Karpas-422 (cell line): ENCODE results near the gene PLAC1. TPM values are rescaled to one million over a fixed set of nuclear protein-coding genes. Genes with fewer than 3 reads are reported as not detected.

Experiments
- DNase-seq: peaks from one replicate; pipeline ENCODE4 v3.0.0-alpha.2; 2015
- H2AFZ ChIP-seq: fragments of 200-600 bp; sonication (generic); 2 replicates; pipeline ENCODE4 v1.6.1; 2014; ENCODE audit warnings: antibody characterized with exemption, low read length, mixed read lengths
- H3K27ac ChIP-seq: fragments of 200-600 bp; sonication (generic); 2 replicates; pipeline ENCODE4 v1.5.1; 2014; ENCODE audit warnings: mild to moderate bottlenecking, low read length, moderate library complexity
- H3K27me3 ChIP-seq: fragments of 200-600 bp; sonication (generic); 2 replicates; pipeline ENCODE4 v1.6.1; 2014; ENCODE audit warnings: low read length, mixed read lengths
- H3K36me3 ChIP-seq: fragments of 200-600 bp; sonication (generic); 2 replicates; pipeline ENCODE4 v1.6.1; 2014; ENCODE audit warnings: low read length, mixed read lengths; ENCODE audit not compliant: insufficient read depth
- H3K4me1 ChIP-seq: fragments of 200-600 bp; sonication (generic); 2 replicates; pipeline ENCODE4 v1.6.1; 2014; ENCODE audit warnings: mild to moderate bottlenecking, low read length, mixed read lengths
- H3K4me2 ChIP-seq: fragments of 200-600 bp; sonication (generic); 2 replicates; pipeline ENCODE4 v1.6.1; 2014; ENCODE audit warnings: low read length, low read depth, mild to moderate bottlenecking; ENCODE audit not compliant: poor library complexity, severe bottlenecking
- H3K4me3 ChIP-seq: fragments of 200-600 bp; sonication (generic); 2 replicates; pipeline ENCODE4 v1.5.1; 2014; ENCODE audit warnings: mild to moderate bottlenecking, antibody characterized with exemption, low read length, mixed read lengths
- H3K79me2 ChIP-seq: fragments of 200-600 bp; sonication (generic); 2 replicates; pipeline ENCODE4 v1.6.1; 2014; ENCODE audit warnings: mild to moderate bottlenecking, low read length, mixed read lengths
- H3K9ac ChIP-seq: fragments of 200-600 bp; sonication (generic); 2 replicates; pipeline ENCODE4 v1.6.0; 2014; ENCODE audit warnings: low read length
- H3K9me2 ChIP-seq: fragments of 200-600 bp; sonication (generic), shearing (Covaris generic); replicated peaks from 2 replicates; pipeline ENCODE4 v1.6.0; 2014; ENCODE audit warnings: mild to moderate bottlenecking, low read length, moderate library complexity; ENCODE audit not compliant: insufficient read depth
- H3K9me3 ChIP-seq: fragments of 300-700, 200-600 bp; sonication (generic); 2 replicates; pipeline ENCODE4 v1.6.1; 2014; ENCODE audit warnings: low read length, mixed read lengths
- H4K20me1 ChIP-seq: fragments of 200-600 bp; sonication (generic); 2 replicates; pipeline ENCODE4 v1.6.1; 2014; ENCODE audit warnings: mild to moderate bottlenecking, antibody characterized with exemption, low read length, low read depth; ENCODE audit not compliant: insufficient read depth
- total RNA-seq: library from RNA; depleted of rRNA; stranded (reverse); fragments of >200 nt; shearing (Covaris generic); gene quantifications from 2 replicates; pipeline ENCODE4 v1.2.3, GENCODE V29; 2014; ENCODE audit warnings: low replicate concordance

The PLAC1 gene
- total RNA-seq, 1 experiment from 2014 or later = not detected

DNA sequence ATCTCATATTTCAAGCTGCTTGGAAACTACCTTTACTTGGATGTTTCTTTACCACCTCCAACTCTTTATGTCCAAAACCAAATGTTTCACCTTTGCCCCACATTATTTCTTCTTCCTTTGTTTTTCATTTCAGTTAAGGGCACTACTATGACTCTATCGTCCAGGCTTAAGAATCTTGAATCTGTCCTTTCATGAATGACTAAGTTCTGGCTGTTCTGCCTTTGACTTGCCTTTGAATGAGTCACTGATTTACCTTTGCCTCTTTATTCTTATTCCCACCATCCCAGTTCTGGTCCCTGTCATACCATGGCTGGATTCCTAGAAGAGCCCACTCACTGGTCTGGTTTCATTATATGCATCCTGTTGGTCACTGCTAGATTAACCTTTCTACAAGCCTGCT, 30.6 kb upstream of the PLAC1 start:
- H3K4me1 ChIP-seq = no peaks in the 10 kb centered on the region
- H3K9me2 ChIP-seq = no peaks in the 10 kb centered on the region
- H3K9ac ChIP-seq = no peak overlapping the region
- no peaks in the 10 kb centered on the region for H3K36me3 ChIP-seq
- H3K4me3 ChIP-seq = no peak overlapping the region
- H3K4me2 ChIP-seq = no peak overlapping the region
- no peaks in the 10 kb centered on the region for H4K20me1 ChIP-seq
- no peak overlapping the region for H3K27ac ChIP-seq
- no peaks in the 10 kb centered on the region; the same call in 1 of the 2 replicates for H3K27me3 ChIP-seq
- no peak for DNase-seq
- H3K79me2 ChIP-seq = no peaks in the 10 kb centered on the region
- H2AFZ ChIP-seq = no peak overlapping the region
- no peaks in the 10 kb centered on the region for H3K9me3 ChIP-seq

DNA sequence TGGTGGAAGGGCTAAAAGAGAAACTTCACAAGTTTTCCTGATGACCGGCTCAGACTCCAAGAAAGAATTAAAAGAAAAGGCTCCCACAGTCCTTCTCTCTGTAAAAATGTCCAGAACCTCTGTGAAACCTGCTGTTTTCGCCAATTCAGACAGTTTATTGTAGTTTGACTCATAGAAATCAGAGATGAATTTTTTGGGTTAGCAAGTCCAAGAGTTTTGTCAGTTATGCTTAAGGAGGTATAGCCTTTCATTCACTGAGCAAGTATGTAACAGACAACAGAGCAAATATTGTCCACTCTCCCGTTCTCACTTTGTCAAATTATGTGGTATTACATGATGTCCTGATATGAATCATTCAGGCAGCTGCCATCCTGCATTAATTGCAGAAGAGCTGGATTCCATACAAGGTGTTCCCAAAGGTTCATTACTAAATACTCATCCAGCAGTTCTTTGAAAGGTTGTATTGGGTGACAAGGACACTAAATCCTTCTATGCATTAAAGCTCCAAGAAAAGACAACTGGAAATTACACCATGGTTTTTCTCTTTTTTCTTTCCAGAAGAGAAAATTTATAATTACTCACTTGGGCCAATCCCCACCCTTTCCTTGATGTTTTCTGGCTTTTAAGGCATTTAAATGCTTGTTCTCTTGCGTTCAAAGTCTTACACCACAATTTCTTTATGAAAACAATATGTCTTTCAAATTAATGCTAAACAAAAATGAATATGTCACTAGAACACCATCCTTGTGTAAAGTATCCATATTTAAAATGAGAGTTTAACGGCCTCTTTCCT, 30.0 kb upstream of the PLAC1 start:
- Histone ChIP-seq H2AFZ (no peak overlapping the region), H3K9me2 (no peaks in the 10 kb centered on the region), H3K36me3 (no peaks in the 10 kb centered on the region), H3K9me3 (no peaks in the 10 kb centered on the region), H3K9ac (no peak overlapping the region), H4K20me1 (no peaks in the 10 kb centered on the region), H3K4me2 (no peak overlapping the region), H3K4me1 (no peaks in the 10 kb centered on the region), H3K79me2 (no peaks in the 10 kb centered on the region), H3K27ac (no peak overlapping the region), H3K4me3 (no peak overlapping the region), H3K27me3 (no peaks in the 10 kb centered on the region; the same call in 1 of the 2 replicates)
- DNase-seq = no peak

- Histone ChIP-seq H3K9me3 (no peaks in the 10 kb centered on the region), H3K27me3 (no peaks in the 10 kb centered on the region; the same call in 1 of the 2 replicates), H3K36me3 (no peaks in the 10 kb centered on the region), H3K4me2 (no peak overlapping the region), H3K4me3 (no peak overlapping the region), H3K79me2 (no peaks in the 10 kb centered on the region), H3K4me1 (no peaks in the 10 kb centered on the region), H4K20me1 (no peaks in the 10 kb centered on the region), H3K9me2 (no peaks in the 10 kb centered on the region), H3K9ac (no peak overlapping the region), H2AFZ (no peak overlapping the region), H3K27ac (no peak overlapping the region)
- no peak for DNase-seq
Observed at GRCh38 chrX:134685668-134686067, 27.4 kb upstream of the PLAC1 start.

DNA sequence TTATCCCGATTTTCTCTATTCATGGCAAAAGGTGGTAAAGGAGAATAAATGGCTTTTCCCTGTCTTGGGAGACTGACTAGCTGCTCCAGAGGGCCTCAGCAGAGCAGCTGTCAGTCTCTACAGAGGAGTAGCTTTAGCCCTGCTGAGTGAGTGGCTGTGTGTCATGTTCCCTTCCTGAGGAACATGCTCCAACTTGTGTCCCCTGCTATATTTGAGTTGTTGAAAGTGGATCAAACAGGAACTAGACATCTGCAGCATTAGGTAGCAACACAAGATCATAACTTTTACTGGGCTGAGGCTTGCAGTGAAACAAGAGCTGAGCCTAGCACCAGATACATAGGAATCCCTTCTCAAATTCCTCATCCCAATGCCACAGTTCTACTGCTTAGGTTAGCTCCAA, 26.7 kb upstream of the PLAC1 start:
- Histone ChIP-seq H2AFZ (no peak overlapping the region), H3K4me1 (no peaks in the 10 kb centered on the region), H3K9me3 (no peaks in the 10 kb centered on the region), H3K27ac (no peak overlapping the region), H3K79me2 (no peaks in the 10 kb centered on the region), H4K20me1 (no peaks in the 10 kb centered on the region), H3K4me3 (no peak overlapping the region), H3K9me2 (no peaks in the 10 kb centered on the region), H3K4me2 (no peak overlapping the region), H3K27me3 (no peaks in the 10 kb centered on the region; the same call in 1 of the 2 replicates), H3K9ac (no peak overlapping the region), H3K36me3 (no peaks in the 10 kb centered on the region)
- no peak for DNase-seq

- Histone ChIP-seq H3K79me2 (no peaks in the 10 kb centered on the region), H3K4me2 (no peak overlapping the region), H4K20me1 (no peaks in the 10 kb centered on the region), H3K27me3 (no peaks in the 10 kb centered on the region), H3K9me3 (no peaks in the 10 kb centered on the region), H3K4me3 (no peak overlapping the region), H3K4me1 (no peaks in the 10 kb centered on the region), H3K36me3 (no peaks in the 10 kb centered on the region), H3K9me2 (no peaks in the 10 kb centered on the region), H2AFZ (no peak overlapping the region), H3K27ac (no peak overlapping the region), H3K9ac (no peak overlapping the region)
- DNase-seq = no peak
Observed at GRCh38 chrX:134683351-134684005, 25.2 kb upstream of the PLAC1 start.

GRCh38 chrX:134682081-134682480, 23.8 kb upstream of the PLAC1 start:
- no peak overlapping the region for H3K4me2 ChIP-seq
- H3K79me2 ChIP-seq = no peaks in the 10 kb centered on the region
- H3K27me3 ChIP-seq = no peaks in the 10 kb centered on the region
- no peak overlapping the region for H3K4me3 ChIP-seq
- H3K9ac ChIP-seq = no peak overlapping the region
- no peaks in the 10 kb centered on the region for H4K20me1 ChIP-seq
- no peaks in the 10 kb centered on the region for H3K4me1 ChIP-seq
- no peak overlapping the region for H2AFZ ChIP-seq
- no peaks in the 10 kb centered on the region for H3K9me3 ChIP-seq
- DNase-seq = no peak
- no peaks in the 10 kb centered on the region for H3K9me2 ChIP-seq
- no peaks in the 10 kb centered on the region for H3K36me3 ChIP-seq
- no peak overlapping the region for H3K27ac ChIP-seq

DNA sequence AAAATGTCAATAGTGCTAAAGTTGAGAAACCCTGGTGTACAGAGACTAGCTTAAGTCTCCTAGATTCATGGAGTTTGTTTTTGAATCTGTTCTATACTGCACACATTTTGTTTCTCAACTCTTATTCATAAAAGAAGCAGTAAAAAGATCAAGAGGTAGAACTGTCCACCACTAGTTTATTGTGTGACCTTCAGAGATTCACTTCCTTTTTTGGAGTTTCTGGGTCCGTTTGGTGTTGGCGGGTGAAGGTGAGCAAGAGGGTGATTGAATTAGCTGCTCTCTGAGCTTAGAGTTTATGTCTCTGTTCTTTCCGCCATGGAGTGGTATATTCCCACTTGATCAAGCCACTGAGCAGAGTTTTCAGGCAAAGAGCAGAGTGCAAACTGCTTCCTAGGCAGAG, 21.4 kb upstream of the PLAC1 start:
- Histone ChIP-seq H3K27ac (no peak overlapping the region), H3K27me3 (no peaks in the 10 kb centered on the region), H3K9me3 (no peaks in the 10 kb centered on the region), H3K79me2 (no peaks in the 10 kb centered on the region), H3K36me3 (no peaks in the 10 kb centered on the region), H3K9me2 (no peaks in the 10 kb centered on the region), H3K4me1 (no peaks in the 10 kb centered on the region), H2AFZ (no peak overlapping the region), H3K9ac (no peak overlapping the region), H3K4me3 (no peak overlapping the region), H4K20me1 (no peaks in the 10 kb centered on the region), H3K4me2 (no peak overlapping the region)
- no peak for DNase-seq

GRCh38 chrX:134679221-134679620, 20.9 kb upstream of the PLAC1 start:
- Histone ChIP-seq H3K4me2 (no peak overlapping the region), H4K20me1 (no peaks in the 10 kb centered on the region), H3K36me3 (no peaks in the 10 kb centered on the region), H3K9ac (no peak overlapping the region), H3K27ac (no peak overlapping the region), H3K9me2 (no peaks in the 10 kb centered on the region), H2AFZ (no peak overlapping the region), H3K9me3 (no peaks in the 10 kb centered on the region), H3K79me2 (no peaks in the 10 kb centered on the region), H3K27me3 (no peaks in the 10 kb centered on the region), H3K4me1 (no peaks in the 10 kb centered on the region), H3K4me3 (no peak overlapping the region)
- DNase-seq = no peak
